Esophagus muscularis mucosa (tissue), 4 donors: ENCODE measurements around the gene SIVA1. TPM values are rescaled to one million over a fixed set of nuclear protein-coding genes. Genes with fewer than 3 reads are reported as not detected.

Source experiments
- DNase-seq: peaks from one replicate; pipeline ENCODE4 v3.0.0-alpha.2; 2017; ENCODE audit errors: extremely low spot score
- H3K27ac ChIP-seq, 4 donors: fragments of 200-600 bp; sonication (generic); replicated peaks in 1 of 4; 1 replicate in 3 of 4; 2 replicates in 1 of 4; pipeline ENCODE4 v1.5.1; 2016 to 2019; ENCODE audit warnings: mild to moderate bottlenecking in 1 of 4
- H3K27me3 ChIP-seq, 4 donors: fragments of 200-600 bp; sonication (generic); one replicate each; pipeline versions ENCODE4 v1.5.1 to v1.6.0; 2016 to 2019
- H3K36me3 ChIP-seq, 4 donors: fragments of 200-600 bp; sonication (generic); one replicate each; pipeline ENCODE4 v1.5.1; 2016 to 2019
- H3K4me1 ChIP-seq, 4 donors: fragments of 200-600 bp; sonication (generic); one replicate each; pipeline ENCODE4 v1.5.1; 2016 to 2019
- H3K4me3 ChIP-seq, 4 donors: fragments of 200-600 bp; sonication (generic); 1 replicate in 2 of 4; 2 replicates in 2 of 4; pipeline ENCODE4 v1.5.1; 2016 to 2019; ENCODE audit warnings: mild to moderate bottlenecking in 4 of 4, moderate library complexity in 1 of 4
- H3K9me3 ChIP-seq, 4 donors: fragments of 200-600 bp; sonication (generic); 1 replicate in 3 of 4; 2 replicates in 1 of 4; pipeline ENCODE4 v1.5.1; 2016 to 2019
- CTCF ChIP-seq, 3 experiments: fragments of 200-600 bp in 2 of 3; fragments of 450-650 bp in 1 of 3; sonication (generic) in 2 of 3; IDR thresholded peaks; one replicate each; pipeline ENCODE4 v1.5.1; 2017 to 2019; ENCODE audit warnings: antibody characterized with exemption in 3 of 3, mild to moderate bottlenecking in 2 of 3, moderate library complexity in 1 of 3
- EP300 ChIP-seq: sonication (generic); formaldehyde crosslinking; IDR thresholded peaks from one replicate; pipeline ENCODE4 v1.6.1; 2017; ENCODE audit warnings: antibody characterized with exemption
- POLR2A ChIP-seq: fragments of 450-650 bp; IDR thresholded peaks from one replicate; pipeline ENCODE4 v1.6.1; 2017; ENCODE audit warnings: antibody characterized with exemption, moderate library complexity, mild to moderate bottlenecking, low read depth
- POLR2AphosphoS5 ChIP-seq, 2 donors: sonication (generic); formaldehyde crosslinking; IDR thresholded peaks; one replicate each; pipeline ENCODE4 v1.6.1; 2017; ENCODE audit warnings: antibody characterized with exemption in 2 of 2
- WGBS: methylation state at CpG from one replicate; pipeline ENCODE4 v1.1.5; 2018; 5-methylcytosine and 5-hydroxymethylcytosine counted together
- intact Hi-C: fragments of 100-400 bp; cut with DNase I; formaldehyde crosslinking; loops from one replicate; pipeline ENCODE4 v1.15.1; 2023
- total RNA-seq, 4 donors: library from RNA; depleted of rRNA; stranded (reverse); fragments of >200 nt; gene quantifications; one replicate each; pipeline versions ENCODE4 v1.1.0 to v1.2.1, GENCODE V29; 2016

SIVA1 gene
- total RNA-seq, 4 donors from 2014 or later: 207 to 324 (median 290) TPM

GRCh38 chr14:104784218-104784568 lies 31.2 kb downstream of the SIVA1 start:
- Histone ChIP-seq H3K9me3 (no peaks in the 10 kb centered on the region), H3K36me3 (peaks cover 0 to 80% (median 58%) of the 10 kb centered on the region in 4 donors), H3K4me3 (no peak overlapping the region), H3K4me1 (peaks cover 12 to 91% (median 80%) of the 10 kb centered on the region in 4 donors), H3K27ac (peak overlapping the region in 3 of 4 donors; percentile 6 to 52 (median 37)), H3K27me3 (no peaks in the 10 kb centered on the region)
- intact Hi-C loops: no loop called here
- 100% methylated on average over 1 of the region's 9 CpGs for WGBS
- DNase-seq: no peak
- TF ChIP-seq CTCF (IDR thresholded peaks at IDR 0.05) (no peak), EP300 (no peak), POLR2A (no peak), POLR2AphosphoS5 (IDR thresholded peaks at IDR 0.05) (no peak)

- TF ChIP-seq POLR2AphosphoS5 (IDR thresholded peaks at IDR 0.05) (no peak), EP300 (no peak), CTCF (IDR thresholded peaks at IDR 0.05) (no peak), POLR2A (no peak)
- no peak for DNase-seq
- peaks cover 0 to 80% (median 58%) of the 10 kb centered on the region in 4 donors for H3K36me3 ChIP-seq
- peaks cover 12 to 99% (median 87%) of the 10 kb centered on the region in 4 donors for H3K4me1 ChIP-seq
- H3K4me3 ChIP-seq: no peak overlapping the region
- H3K27ac ChIP-seq: peak overlapping the region in 3 of 4 donors; percentile 4 to 52 (median 37)
- WGBS: 76% methylated on average over 6 of the region's 36 CpGs
- H3K9me3 ChIP-seq: no peaks in the 10 kb centered on the region
- intact Hi-C loops: no loop called here
- no peaks in the 10 kb centered on the region for H3K27me3 ChIP-seq
These were observed 32.1 kb downstream of the SIVA1 start for GRCh38 chr14:104784846-104785707.

- Histone ChIP-seq H3K9me3 (no peaks in the 10 kb centered on the region), H3K27ac (no peak overlapping the region), H3K27me3 (no peaks in the 10 kb centered on the region), H3K4me1 (peaks cover 12 to 99% (median 88%) of the 10 kb centered on the region in 4 donors), H3K4me3 (no peak overlapping the region), H3K36me3 (peaks cover 0 to 80% (median 58%) of the 10 kb centered on the region in 4 donors)
- DNase-seq: no peak
- intact Hi-C loops: no loop called here
- 81% methylated on average over 10 of the region's 13 CpGs for WGBS
- no peak for TF ChIP-seq EP300
These were observed 32.7 kb downstream of the SIVA1 start for GRCh38 chr14:104785708-104786080.

GRCh38 chr14:104786091-104786586 lies 33.2 kb downstream of the SIVA1 start:
- DNase-seq: no peak
- peaks cover 3 to 80% (median 59%) of the 10 kb centered on the region in 4 donors for H3K36me3 ChIP-seq
- no peak overlapping the region for H3K4me3 ChIP-seq
- WGBS: 63% methylated on average over 11 of the region's 14 CpGs
- intact Hi-C loops: no loop called here
- H3K27me3 ChIP-seq: no peaks in the 10 kb centered on the region
- no peaks in the 10 kb centered on the region for H3K9me3 ChIP-seq
- H3K27ac ChIP-seq: no peak overlapping the region
- peaks cover 12 to 99% (median 89%) of the 10 kb centered on the region in 4 donors for H3K4me1 ChIP-seq
- no peak for TF ChIP-seq POLR2AphosphoS5 (IDR thresholded peaks at IDR 0.05)
- no peak for TF ChIP-seq EP300
- no peak for TF ChIP-seq CTCF (IDR thresholded peaks at IDR 0.05)
- no peak for TF ChIP-seq POLR2A
